Peyer's patch (tissue), 4 donors: ENCODE data around the gene LRRC3B.

ENCODE experiments used
- POLR2A ChIP-seq, 2 donors: fragments of 450-650 bp; IDR thresholded peaks; one replicate each; pipeline ENCODE4 v1.5.1; 2017; ENCODE audit warnings: antibody characterized with exemption in 2 of 2, mild to moderate bottlenecking in 2 of 2, moderate library complexity in 2 of 2
- TF ChIP-seq, protein P1 (sequence below), 6 experiments: fragments of 450-650 bp in 4 of 6; fragments of 200-600 bp in 2 of 6; sonication (generic) in 1 of 6; IDR thresholded peaks; one replicate each; pipeline ENCODE4 v1.5.1; 2017 to 2019; ENCODE audit warnings: antibody characterized with exemption in 6 of 6, mild to moderate bottlenecking in 3 of 6, moderate library complexity in 1 of 6

- TF ChIP-seq, protein P1, sequence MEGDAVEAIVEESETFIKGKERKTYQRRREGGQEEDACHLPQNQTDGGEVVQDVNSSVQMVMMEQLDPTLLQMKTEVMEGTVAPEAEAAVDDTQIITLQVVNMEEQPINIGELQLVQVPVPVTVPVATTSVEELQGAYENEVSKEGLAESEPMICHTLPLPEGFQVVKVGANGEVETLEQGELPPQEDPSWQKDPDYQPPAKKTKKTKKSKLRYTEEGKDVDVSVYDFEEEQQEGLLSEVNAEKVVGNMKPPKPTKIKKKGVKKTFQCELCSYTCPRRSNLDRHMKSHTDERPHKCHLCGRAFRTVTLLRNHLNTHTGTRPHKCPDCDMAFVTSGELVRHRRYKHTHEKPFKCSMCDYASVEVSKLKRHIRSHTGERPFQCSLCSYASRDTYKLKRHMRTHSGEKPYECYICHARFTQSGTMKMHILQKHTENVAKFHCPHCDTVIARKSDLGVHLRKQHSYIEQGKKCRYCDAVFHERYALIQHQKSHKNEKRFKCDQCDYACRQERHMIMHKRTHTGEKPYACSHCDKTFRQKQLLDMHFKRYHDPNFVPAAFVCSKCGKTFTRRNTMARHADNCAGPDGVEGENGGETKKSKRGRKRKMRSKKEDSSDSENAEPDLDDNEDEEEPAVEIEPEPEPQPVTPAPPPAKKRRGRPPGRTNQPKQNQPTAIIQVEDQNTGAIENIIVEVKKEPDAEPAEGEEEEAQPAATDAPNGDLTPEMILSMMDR (IDR thresholded peaks at IDR 0.05) = no peak
- TF ChIP-seq POLR2A (IDR thresholded peaks at IDR 0.05) = no peak
These were observed 130.5 kb downstream of the LRRC3B start for GRCh38 chr3:26753095-26753494.
